ENCODE results near the gene CEBPZOS. TPM values are rescaled to one million over a fixed set of nuclear protein-coding genes. Genes with fewer than 3 reads are reported as not detected.

The CEBPZOS gene
- total RNA-seq, 1 donor from 2014 or later: not detected

- TF ChIP-seq CTCF (IDR thresholded peaks at IDR 0.05; ENCODE audit: unreplicated experiment): no peak
- Mint-ChIP-seq H3K27ac (peak overlapping the region; percentile 98), H3K36me3 (peaks cover 32% of the 10 kb centered on the region), H3K27me3 (ENCODE audit: low read depth) (no peaks in the 10 kb centered on the region), H3K4me1 (peaks cover 28% of the 10 kb centered on the region), H3K9me3 (peaks cover 13% of the 10 kb centered on the region), H3K4me3 (peak overlapping the region; percentile 81)
- peak; percentile 43 to 76 for DNase-seq (ENCODE audit: low spot score in 2 of 2, unreplicated experiment in 2 of 2)
These were observed 40.0 kb upstream of the CEBPZOS start for GRCh38 chr2:37156071-37156856.

- no peak for TF ChIP-seq CTCF (IDR thresholded peaks at IDR 0.05; ENCODE audit: unreplicated experiment)
- Mint-ChIP-seq H3K4me3 (peak within 1 kb of the TSS; percentile 81), H3K9me3 (peaks cover 13% of the 10 kb centered on the region), H3K27me3 (ENCODE audit: low read depth) (no peaks in the 10 kb centered on the region), H3K36me3 (peaks cover 26% of the 10 kb centered on the region), H3K4me1 (peaks cover 28% of the 10 kb centered on the region), H3K27ac (peak within 1 kb of the TSS; percentile 98)
- DNase-seq (ENCODE audit: low spot score in 2 of 2, unreplicated experiment in 2 of 2): peak; percentile 68 to 87
These were observed 39.2 kb upstream of the CEBPZOS start, which contains the start of gene EIF2AK2 for GRCh38 chr2:37156857-37157714. EIF2AK2 (minus strand) TSS chr2:37156980; CDS start chr2:37147806, 9,174 bp downstream.

GRCh38 chr2:37164757-37165156 lies 31.5 kb upstream of the CEBPZOS start:
- no peak for DNase-seq (ENCODE audit: low spot score in 2 of 2, unreplicated experiment in 2 of 2)
- no peaks in the 10 kb centered on the region for H3K27me3 Mint-ChIP-seq (ENCODE audit: low read depth)
- no peak for TF ChIP-seq CTCF (IDR thresholded peaks at IDR 0.05; ENCODE audit: unreplicated experiment)
- peaks cover 13% of the 10 kb centered on the region for H3K9me3 Mint-ChIP-seq
- H3K27ac Mint-ChIP-seq: no peak overlapping the region
- peaks cover 8% of the 10 kb centered on the region for H3K36me3 Mint-ChIP-seq
- H3K4me1 Mint-ChIP-seq: no peaks in the 10 kb centered on the region
- no peak overlapping the region for H3K4me3 Mint-ChIP-seq

- Mint-ChIP-seq H3K9me3 (peaks cover 13% of the 10 kb centered on the region), H3K4me3 (no peak overlapping the region), H3K36me3 (peaks cover 8% of the 10 kb centered on the region), H3K27ac (no peak overlapping the region), H3K27me3 (ENCODE audit: low read depth) (no peaks in the 10 kb centered on the region), H3K4me1 (peaks cover 5% of the 10 kb centered on the region)
- no peak for TF ChIP-seq CTCF (IDR thresholded peaks at IDR 0.05; ENCODE audit: unreplicated experiment)
- no peak for DNase-seq (ENCODE audit: low spot score in 2 of 2, unreplicated experiment in 2 of 2)
These were observed 28.6 kb upstream of the CEBPZOS start for GRCh38 chr2:37167636-37168180.

GRCh38 chr2:37168217-37168981 lies 27.9 kb upstream of the CEBPZOS start:
- Mint-ChIP-seq H3K4me3 (no peak overlapping the region), H3K4me1 (peaks cover 5% of the 10 kb centered on the region), H3K9me3 (peaks cover 13% of the 10 kb centered on the region), H3K27ac (no peak overlapping the region), H3K27me3 (ENCODE audit: low read depth) (no peaks in the 10 kb centered on the region), H3K36me3 (peaks cover 8% of the 10 kb centered on the region)
- peak; percentile 68 for TF ChIP-seq CTCF (IDR thresholded peaks at IDR 0.05; ENCODE audit: unreplicated experiment)
- DNase-seq (ENCODE audit: low spot score in 2 of 2, unreplicated experiment in 2 of 2): no peak
